ENCODE results near the gene MAPKBP1.

DNA sequence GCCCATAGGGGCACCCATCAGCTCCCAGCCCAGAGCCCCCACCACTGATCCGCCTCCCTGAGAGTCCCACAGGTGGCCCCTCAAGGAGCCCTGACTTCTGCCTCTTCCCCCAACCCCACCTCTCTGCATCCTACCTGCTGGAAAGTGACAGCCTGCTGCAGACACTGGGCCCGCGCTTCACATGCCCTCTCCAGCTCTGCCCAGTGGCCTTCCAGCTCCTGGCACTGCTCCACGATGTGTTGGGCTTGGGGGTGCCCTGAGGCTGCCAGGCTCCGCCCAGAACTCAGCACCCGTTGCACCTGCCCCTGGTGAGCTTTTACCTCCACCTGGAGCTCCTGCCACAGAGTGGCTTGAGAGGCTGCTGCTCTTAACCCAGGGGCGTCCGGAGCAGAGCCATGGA lies 99.4 kb downstream of the MAPKBP1 start:
- TF ChIP-seq, protein P1, sequence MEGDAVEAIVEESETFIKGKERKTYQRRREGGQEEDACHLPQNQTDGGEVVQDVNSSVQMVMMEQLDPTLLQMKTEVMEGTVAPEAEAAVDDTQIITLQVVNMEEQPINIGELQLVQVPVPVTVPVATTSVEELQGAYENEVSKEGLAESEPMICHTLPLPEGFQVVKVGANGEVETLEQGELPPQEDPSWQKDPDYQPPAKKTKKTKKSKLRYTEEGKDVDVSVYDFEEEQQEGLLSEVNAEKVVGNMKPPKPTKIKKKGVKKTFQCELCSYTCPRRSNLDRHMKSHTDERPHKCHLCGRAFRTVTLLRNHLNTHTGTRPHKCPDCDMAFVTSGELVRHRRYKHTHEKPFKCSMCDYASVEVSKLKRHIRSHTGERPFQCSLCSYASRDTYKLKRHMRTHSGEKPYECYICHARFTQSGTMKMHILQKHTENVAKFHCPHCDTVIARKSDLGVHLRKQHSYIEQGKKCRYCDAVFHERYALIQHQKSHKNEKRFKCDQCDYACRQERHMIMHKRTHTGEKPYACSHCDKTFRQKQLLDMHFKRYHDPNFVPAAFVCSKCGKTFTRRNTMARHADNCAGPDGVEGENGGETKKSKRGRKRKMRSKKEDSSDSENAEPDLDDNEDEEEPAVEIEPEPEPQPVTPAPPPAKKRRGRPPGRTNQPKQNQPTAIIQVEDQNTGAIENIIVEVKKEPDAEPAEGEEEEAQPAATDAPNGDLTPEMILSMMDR (conservative IDR thresholded peaks at IDR 0.05; ENCODE audit: low read length): no peak
- TF ChIP-seq EZH2phosphoT487 (IDR thresholded peaks at IDR 0.05; ENCODE audit: borderline replicate concordance, low read depth, low read length): no peak
